AG09309 (cell line): Measurements from ENCODE around the gene DVL1.

Source experiments
- DNase-seq: peaks from one replicate; pipeline ENCODE4 v3.0.0-alpha.2; 2010; ENCODE audit warnings: low read depth
- H3K4me3 ChIP-seq: 2 replicates; pipeline ENCODE4 v1.5.1; 2011; ENCODE audit warnings: mild to moderate bottlenecking, low read depth, low read length, moderate library complexity; ENCODE audit not compliant: control insufficient read depth
- TF ChIP-seq, protein P1 (sequence below): IDR thresholded peaks from 2 replicates; pipeline ENCODE4 v1.5.1; 2011; ENCODE audit warnings: mild to moderate bottlenecking, low read depth, low read length, inconsistent platforms; ENCODE audit not compliant: insufficient read depth, control insufficient read depth; ENCODE audit errors: missing control alignments

The DVL1 gene

GRCh38 chr1:1298861-1299685, 50.1 kb downstream of the DVL1 start:
- no peak for DNase-seq
- no peak overlapping the region for H3K4me3 ChIP-seq
- TF ChIP-seq, protein P1, sequence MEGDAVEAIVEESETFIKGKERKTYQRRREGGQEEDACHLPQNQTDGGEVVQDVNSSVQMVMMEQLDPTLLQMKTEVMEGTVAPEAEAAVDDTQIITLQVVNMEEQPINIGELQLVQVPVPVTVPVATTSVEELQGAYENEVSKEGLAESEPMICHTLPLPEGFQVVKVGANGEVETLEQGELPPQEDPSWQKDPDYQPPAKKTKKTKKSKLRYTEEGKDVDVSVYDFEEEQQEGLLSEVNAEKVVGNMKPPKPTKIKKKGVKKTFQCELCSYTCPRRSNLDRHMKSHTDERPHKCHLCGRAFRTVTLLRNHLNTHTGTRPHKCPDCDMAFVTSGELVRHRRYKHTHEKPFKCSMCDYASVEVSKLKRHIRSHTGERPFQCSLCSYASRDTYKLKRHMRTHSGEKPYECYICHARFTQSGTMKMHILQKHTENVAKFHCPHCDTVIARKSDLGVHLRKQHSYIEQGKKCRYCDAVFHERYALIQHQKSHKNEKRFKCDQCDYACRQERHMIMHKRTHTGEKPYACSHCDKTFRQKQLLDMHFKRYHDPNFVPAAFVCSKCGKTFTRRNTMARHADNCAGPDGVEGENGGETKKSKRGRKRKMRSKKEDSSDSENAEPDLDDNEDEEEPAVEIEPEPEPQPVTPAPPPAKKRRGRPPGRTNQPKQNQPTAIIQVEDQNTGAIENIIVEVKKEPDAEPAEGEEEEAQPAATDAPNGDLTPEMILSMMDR = no peak

GRCh38 chr1:1297802-1298424, 51.3 kb downstream of the DVL1 start:
- H3K4me3 ChIP-seq = no peak overlapping the region
- TF ChIP-seq, protein P1 = no peak
- DNase-seq = no peak

DNA sequence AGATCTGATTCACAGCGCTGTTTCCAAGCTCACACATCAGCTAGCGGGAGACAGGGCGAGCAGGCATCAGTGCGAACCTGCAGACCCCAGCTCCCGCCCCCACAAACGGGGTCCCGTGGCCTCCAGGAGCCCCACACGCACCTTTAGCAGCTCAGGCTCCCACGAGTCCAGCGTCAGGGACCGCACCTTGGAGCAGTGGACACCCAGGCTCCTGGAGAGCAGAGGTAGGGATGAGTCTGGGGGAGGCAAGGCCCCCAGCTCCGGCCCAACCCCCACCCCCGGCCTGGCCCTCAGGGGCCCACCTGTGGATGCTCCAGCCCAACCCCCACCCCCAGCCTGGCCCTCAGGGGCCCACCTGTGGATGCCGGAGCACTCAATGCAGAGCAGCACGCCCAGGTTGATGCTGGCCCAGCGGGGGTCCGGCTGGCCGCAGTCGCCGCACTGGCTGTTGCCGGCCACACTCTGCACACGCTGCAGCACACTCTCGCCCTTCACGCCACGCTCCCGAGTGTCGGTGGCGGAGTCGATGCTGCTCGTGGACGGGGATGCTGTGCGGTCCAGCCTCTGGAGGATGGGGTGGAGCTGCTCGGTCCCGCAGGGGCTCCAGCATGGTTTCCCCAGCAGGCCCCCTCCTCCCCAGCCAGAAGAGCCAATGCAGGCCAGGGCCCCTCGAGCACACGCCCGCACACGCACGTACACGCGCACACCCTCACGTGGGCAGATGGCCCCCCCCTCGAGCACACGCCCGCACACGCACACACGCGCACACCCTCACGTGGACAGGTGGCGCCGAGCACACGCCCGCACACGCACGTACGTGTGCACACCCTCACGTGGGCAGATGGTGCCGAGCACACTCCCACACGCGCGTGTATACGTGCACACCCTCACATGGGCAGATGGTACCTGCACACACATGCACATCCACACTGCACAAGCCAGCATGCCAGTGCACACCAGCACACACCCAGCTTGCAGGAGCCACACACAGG, 52.9 kb downstream of the DVL1 start:
- H3K4me3 ChIP-seq = no peak overlapping the region
- DNase-seq = no peak
- TF ChIP-seq, protein P1 = no peak

- no peak for DNase-seq
- TF ChIP-seq, protein P1 = no peak
- no peak overlapping the region for H3K4me3 ChIP-seq
These were observed 53.9 kb downstream of the DVL1 start for GRCh38 chr1:1295154-1295923.

- no peak for DNase-seq
- H3K4me3 ChIP-seq = no peak overlapping the region
- TF ChIP-seq, protein P1 = no peak
These were observed 54.8 kb downstream of the DVL1 start for GRCh38 chr1:1294250-1294890.
